Stimulated activated CD4-positive, alpha-beta T cell treated with anti-CD3 and anti-CD28 coated beads, Interleukin-15, amount 100 ng/mL, for 48 hours (primary cell): ENCODE measurements around the gene SYTL5.

Experiments
- DNase-seq, 2 donors: peaks; one replicate each; pipeline ENCODE4 v3.0.0-alpha.2; 2020; ENCODE audit warnings: low read depth in 2 of 2

SYTL5 gene

GRCh38 chrX:38028300-38028699 is 21.9 kb downstream of the SYTL5 start:
- DNase-seq, result no peak

- no peak for DNase-seq
Measured at GRCh38 chrX:38036466-38036865, 30.1 kb downstream of the SYTL5 start.

GRCh38 chrX:38038501-38038900 is 32.1 kb downstream of the SYTL5 start:
- DNase-seq, result no peak

GRCh38 chrX:38041237-38041636 is 34.9 kb downstream of the SYTL5 start:
- DNase-seq, result no peak

GRCh38 chrX:38044701-38045100 is 38.3 kb downstream of the SYTL5 start:
- no peak for DNase-seq

- no peak for DNase-seq
Measured at GRCh38 chrX:38045538-38046096, 39.3 kb downstream of the SYTL5 start.

GRCh38 chrX:38048886-38049285 is 42.5 kb downstream of the SYTL5 start:
- DNase-seq, result no peak

- no peak for DNase-seq
Measured at GRCh38 chrX:38050806-38051205, 44.5 kb downstream of the SYTL5 start.

- no peak for DNase-seq
Measured at GRCh38 chrX:38052096-38052495, 45.7 kb downstream of the SYTL5 start.

- DNase-seq, result no peak
Measured at GRCh38 chrX:38055170-38055847, 49.0 kb downstream of the SYTL5 start.

GRCh38 chrX:38060331-38060878 is 54.1 kb downstream of the SYTL5 start:
- DNase-seq, result no peak

GRCh38 chrX:38061335-38061734 is 55.0 kb downstream of the SYTL5 start:
- no peak for DNase-seq

GRCh38 chrX:38066934-38067333 is 60.6 kb downstream of the SYTL5 start:
- DNase-seq, result no peak

- DNase-seq, result no peak
Measured at GRCh38 chrX:38069273-38069672, 62.9 kb downstream of the SYTL5 start.

- DNase-seq, result no peak
Measured at GRCh38 chrX:38069991-38070390, 63.6 kb downstream of the SYTL5 start.

- no peak for DNase-seq
Measured at GRCh38 chrX:38079463-38079862, 73.1 kb downstream of the SYTL5 start.

- no peak for DNase-seq
Measured at GRCh38 chrX:38080808-38081207, 74.5 kb downstream of the SYTL5 start.

- no peak for DNase-seq
Measured at GRCh38 chrX:38081909-38082308, 75.6 kb downstream of the SYTL5 start.

GRCh38 chrX:38082309-38082708 is 76.0 kb downstream of the SYTL5 start:
- DNase-seq, result no peak

GRCh38 chrX:38085813-38086212 is 79.5 kb downstream of the SYTL5 start:
- no peak for DNase-seq

GRCh38 chrX:38086451-38087215 is 80.3 kb downstream of the SYTL5 start:
- DNase-seq, result no peak

- DNase-seq, result no peak
Measured at GRCh38 chrX:38087594-38087993, 81.2 kb downstream of the SYTL5 start.
